ENCODE data around the gene GNAI2.

GRCh38 chr3:50266836-50267235 is 30.8 kb downstream of the GNAI2 start:
- TF ChIP-seq CTCF (IDR thresholded peaks at IDR 0.05), result no peak
- no peak for TF ChIP-seq POLR2A (IDR thresholded peaks at IDR 0.05)
